ENCODE results near the gene LDLRAD4.

The LDLRAD4 gene

GRCh38 chr18:13309031-13309747 is 90.6 kb downstream of the LDLRAD4 start:
- DNase-seq (ENCODE audit: low spot score) = no peak

DNA sequence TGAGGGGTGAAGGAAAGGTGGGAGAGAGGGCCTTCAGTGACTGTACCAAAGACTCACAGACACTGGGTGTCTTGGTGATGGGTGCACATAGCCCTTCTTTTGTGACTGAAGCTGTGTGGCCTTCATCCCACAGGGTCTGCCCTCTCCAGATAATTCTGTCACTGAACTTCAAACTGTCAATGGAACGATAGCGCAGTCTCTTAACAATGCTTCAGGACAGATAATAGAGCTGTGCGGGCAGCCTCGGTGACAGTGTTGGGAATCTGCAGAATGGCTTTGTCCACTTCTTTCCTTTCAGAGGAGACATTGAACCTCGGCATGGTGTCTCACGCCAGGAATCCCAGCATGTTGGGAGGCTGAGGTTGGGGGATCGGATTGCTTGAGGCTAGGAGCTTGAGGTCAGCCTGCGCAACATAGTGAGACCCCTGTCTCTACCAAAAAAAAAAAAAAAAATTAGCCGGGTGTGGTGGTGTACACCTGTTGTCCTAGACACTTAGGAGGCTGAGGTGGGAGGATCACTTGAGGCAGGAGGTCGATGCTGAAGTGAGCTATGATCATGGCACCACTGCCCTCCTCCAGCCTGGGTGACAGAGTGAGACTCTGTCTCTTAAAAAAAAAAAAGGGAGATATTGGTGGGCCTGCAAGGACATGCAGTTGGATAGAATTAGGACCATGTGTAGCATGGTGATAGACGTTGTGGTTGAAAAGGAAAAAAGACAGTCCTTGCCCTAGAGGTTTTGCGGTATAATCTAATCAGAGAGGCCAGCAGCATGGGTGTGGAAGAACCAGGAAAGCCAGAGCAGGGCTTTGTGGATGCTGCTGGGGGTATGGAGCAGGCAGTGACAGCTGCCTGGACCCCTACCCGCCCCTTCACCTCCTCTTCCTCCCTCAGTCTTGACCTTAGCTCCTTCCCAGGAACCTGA is 91.4 kb downstream of the LDLRAD4 start:
- DNase-seq (ENCODE audit: low spot score) = no peak

- DNase-seq (ENCODE audit: low spot score) = no peak
Observed at GRCh38 chr18:13311193-13311592, 92.6 kb downstream of the LDLRAD4 start.

DNA sequence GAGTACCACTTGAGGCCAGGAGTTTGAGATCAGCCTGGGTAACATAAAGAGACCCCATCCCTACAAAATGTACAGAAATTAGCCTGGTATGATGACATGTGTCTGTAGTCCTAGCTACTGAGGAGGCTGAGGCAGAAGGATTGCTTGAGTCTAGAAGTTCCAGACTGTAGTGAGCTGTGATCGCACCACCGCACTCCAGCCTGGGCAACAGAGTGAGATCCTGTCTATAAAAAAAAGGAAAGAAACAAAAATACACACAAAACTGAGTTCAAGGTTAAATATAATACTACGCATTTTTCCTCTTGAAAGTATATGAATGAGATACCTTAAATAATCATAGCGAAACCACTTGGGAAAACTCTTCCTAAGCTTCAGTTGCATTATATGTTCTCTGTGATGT is 94.0 kb downstream of the LDLRAD4 start:
- DNase-seq (ENCODE audit: low spot score) = no peak

DNA sequence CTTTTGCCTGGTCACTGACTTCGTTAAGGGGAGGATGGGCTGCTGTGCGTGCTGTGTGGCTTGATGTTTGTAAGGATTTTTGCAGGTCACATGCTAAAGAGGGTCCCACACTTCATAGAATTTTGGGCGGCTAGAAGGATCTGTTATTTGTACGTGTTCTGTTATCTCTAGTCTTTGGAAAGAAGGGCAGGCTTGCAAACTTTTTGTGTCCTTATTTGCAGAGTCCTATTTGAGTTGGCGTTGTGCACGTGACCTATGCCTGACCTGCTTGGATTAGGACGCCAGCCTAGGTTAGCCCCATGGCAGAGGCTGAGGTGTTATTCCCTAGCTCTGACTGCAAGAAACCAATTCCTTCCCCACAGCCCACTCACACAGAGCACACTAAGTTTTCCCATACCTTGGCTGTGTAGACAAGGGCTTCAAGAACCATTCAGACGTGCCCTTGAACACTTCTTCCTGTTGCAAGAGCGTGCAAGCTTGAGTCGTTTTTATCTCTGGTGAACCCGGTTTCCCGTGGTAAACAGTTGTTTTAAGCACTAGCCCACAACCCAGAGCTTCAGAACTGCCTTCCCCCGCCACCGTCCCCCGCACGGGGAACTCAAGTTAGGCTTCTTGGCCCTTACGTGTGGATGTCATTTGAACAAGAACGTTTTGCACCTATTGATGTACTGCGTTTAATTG is 94.6 kb downstream of the LDLRAD4 start:
- DNase-seq (ENCODE audit: low spot score) = no peak

DNA sequence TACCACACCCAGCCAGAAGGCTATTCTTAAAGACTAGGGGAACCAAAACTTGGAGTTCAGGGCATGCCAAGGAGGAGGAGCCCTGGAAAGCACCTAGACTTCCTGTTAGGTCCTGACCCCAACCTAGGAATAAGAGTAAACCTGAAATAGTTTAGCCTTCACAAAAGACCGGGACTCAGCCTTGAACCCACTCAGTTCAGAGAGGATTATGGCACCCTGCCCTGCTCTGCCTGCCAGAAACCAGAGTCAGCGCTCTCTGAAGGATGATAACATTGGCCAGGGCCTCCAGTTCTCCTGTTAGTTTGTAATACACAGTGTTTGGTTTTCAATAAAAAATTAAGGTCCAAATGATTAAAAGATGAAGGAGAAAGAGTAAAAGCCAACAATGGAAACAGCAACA is 96.4 kb downstream of the LDLRAD4 start:
- DNase-seq (ENCODE audit: low spot score) = no peak

DNA sequence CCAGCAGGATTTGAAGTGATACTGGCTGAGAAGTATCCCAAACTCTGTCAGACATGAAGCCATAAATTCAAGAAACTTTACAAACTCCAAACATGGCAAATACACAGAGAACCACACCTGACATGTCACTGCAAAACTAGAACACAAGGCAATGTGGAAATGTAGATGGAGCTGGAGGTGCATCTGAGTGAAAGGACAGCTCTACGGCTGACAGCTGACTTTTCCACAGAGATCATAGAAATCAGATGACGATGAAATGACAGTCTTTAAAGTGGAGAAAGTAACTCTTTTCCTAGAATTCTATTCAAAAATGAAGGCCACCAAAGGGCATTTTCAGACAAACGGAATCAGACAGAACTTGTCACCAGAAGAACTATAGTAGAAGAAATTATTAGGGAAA is 97.5 kb downstream of the LDLRAD4 start:
- no peak for DNase-seq (ENCODE audit: low spot score)

- DNase-seq (ENCODE audit: low spot score) = no peak
Observed at GRCh38 chr18:13317801-13318200, 99.2 kb downstream of the LDLRAD4 start.

DNA sequence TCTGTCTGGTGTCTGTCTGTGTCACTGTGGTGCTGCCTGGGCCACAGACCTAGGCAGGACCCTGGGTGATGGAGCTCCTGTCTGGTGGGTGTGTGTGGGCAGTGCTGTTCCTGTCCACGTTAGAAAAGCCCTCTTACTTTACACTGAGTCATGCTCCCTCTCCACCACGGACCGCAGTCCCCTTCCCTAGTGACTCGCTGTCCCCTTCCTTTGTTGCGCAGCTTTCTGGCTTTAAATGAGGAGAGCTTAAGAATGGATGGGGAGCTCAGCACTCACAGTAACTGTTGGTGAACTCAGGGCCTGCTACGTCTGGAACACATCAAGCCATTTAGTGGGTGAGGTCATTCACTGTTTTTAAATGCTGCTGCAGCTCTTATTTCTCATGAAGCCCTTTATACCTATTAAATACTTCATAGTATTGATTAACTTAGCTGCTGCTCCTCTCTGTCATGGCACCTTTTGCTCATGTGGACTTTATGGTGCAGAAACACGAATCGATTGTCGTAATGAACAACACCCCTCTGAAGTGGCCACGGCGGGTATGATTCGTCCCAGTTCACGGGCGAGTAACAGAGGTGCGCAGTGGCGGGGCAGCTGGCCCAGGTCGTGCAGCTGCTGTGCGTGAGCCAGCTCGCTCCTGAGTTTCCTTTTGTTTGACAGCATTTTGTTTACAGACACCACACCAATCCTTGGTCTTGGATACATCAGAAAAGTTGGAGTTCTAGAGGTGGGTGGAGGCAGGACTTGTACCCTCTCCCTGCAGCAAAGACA is 100.4 kb downstream of the LDLRAD4 start:
- DNase-seq (ENCODE audit: low spot score) = no peak

- no peak for DNase-seq (ENCODE audit: low spot score)
Observed at GRCh38 chr18:13319629-13320028, 101.1 kb downstream of the LDLRAD4 start.

GRCh38 chr18:13320096-13320495 is 101.5 kb downstream of the LDLRAD4 start:
- no peak for DNase-seq (ENCODE audit: low spot score)

GRCh38 chr18:13320891-13321425 is 102.4 kb downstream of the LDLRAD4 start:
- DNase-seq (ENCODE audit: low spot score) = no peak

GRCh38 chr18:13321923-13322322 is 103.4 kb downstream of the LDLRAD4 start:
- no peak for DNase-seq (ENCODE audit: low spot score)

DNA sequence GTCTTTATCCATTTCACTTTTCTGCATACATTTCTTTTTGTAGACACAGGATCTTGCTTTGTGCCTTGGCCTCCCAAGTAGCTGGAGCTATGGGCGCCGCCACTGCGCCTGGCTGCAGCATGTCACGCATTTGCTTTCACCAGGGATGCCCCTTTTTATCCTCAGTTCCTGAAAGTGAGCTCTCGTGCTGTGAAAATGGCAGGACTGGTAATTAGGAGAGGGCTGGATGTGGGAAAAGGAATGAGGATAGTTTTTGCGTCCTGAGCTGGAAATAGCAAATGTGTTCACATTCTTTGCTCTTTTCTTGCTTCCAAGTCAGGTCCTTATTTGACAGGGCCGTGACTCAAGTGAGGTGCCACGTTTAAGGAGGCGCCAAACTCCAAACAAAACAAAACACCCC is 104.6 kb downstream of the LDLRAD4 start:
- no peak for DNase-seq (ENCODE audit: low spot score)

DNA sequence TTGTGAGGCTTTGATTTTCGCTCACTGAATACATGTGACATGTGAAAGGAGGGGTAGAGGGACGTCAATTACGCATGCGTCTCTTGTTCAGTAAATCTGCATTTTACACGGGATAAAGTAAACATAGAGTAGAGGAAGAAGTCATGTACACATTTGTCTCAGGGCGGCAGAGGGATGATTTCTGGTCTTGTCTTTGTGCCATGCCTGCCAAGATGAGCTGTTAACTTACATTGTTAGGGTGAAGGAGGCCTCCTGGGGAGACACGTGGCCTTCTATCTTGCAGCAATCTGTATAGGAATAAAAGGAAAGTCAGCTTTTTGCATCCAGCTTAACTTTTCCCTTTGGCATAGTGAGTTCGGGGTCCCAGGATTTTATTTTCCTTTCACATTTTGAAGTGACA is 106.3 kb downstream of the LDLRAD4 start:
- no peak for DNase-seq (ENCODE audit: low spot score)

GRCh38 chr18:13328213-13328612 is 109.7 kb downstream of the LDLRAD4 start:
- no peak for DNase-seq (ENCODE audit: low spot score)

- no peak for DNase-seq (ENCODE audit: low spot score)
Observed at GRCh38 chr18:13330996-13331395, 112.4 kb downstream of the LDLRAD4 start.

DNA sequence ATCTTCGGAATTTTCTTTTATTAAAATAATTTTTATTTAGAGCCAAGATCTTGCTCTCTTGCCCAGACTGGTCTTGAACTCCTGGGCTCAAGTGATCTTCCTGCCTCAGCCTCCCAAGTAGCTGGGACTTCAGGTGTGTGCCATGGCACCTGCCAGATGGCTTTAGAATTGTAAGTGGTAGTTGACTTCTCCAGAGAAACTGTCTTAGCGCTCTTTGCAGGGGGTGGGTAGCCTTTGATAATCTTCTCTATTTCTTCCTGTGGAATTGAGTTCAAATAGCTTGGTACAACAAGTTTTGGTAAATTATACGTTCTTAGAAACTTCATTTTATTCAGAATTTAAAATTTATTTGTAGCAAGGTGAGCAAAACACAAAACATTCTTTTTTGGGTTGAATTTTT is 113.3 kb downstream of the LDLRAD4 start:
- no peak for DNase-seq (ENCODE audit: low spot score)

DNA sequence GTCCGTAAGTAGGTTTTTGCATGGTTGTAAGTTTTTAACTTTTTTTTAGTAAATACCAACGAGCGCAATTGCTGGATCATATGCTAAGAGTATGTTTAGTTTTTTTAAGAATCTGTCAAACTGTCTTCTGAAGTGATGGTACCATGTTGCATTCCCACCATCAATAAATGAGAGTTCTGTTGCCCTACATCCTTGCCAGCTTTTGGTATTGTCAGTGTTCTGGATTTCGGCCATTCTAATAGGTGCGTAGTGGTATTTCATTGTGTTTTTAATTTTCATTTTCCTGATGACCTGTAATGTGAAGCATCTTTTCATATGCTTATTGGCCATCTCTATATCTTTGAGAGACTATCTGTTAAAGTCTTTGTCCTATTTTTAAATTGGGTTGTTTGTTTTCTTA is 114.3 kb downstream of the LDLRAD4 start:
- DNase-seq (ENCODE audit: low spot score) = no peak

DNA sequence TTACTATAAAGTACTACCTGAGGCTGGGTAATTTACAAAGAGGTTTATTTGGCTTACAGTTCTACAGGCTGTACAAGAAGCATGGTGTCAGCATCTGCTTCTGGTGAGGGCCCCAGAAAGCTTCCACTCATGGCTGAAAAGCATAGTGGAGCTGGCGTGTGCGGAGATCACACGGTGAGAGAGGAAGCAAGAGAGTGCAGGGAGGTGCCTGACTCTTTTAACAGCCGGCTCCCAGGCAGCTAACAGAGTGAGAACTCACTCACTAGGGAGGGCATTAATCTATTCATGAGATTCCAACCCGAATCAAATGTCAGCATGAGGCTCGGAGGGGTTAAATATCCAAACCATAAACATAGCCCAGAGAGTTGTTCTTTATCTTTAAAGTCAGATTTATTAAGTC is 117.3 kb downstream of the LDLRAD4 start:
- DNase-seq (ENCODE audit: low spot score) = no peak

DNA sequence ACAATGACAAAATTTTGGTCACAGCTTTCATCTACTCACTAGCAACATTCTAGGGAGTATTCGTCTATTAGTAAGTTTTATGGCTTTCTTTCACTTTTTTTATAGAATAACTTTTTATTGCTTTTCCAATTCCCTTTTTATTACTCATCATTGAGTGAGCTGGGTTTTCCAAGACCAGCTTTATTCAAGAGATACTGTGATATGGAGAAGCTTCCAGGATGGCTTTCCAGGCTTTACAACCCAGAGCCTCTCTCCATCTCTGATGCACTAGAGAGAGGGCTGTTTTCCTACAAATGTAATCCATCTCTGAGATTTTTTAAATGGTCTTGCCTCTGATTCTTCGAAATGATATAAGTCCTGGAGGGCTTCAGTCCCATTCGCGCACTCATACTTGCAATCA is 118.3 kb downstream of the LDLRAD4 start:
- DNase-seq (ENCODE audit: low spot score) = peak; percentile 19

- no peak for DNase-seq (ENCODE audit: low spot score)
Observed at GRCh38 chr18:13337369-13337768, 118.8 kb downstream of the LDLRAD4 start.
